Activated CD4-positive, alpha-beta T cell treated with anti-CD3 and anti-CD28 coated beads for 36 hours (primary cell): ENCODE data around the gene CPEB3. TPM values are rescaled to one million over a fixed set of nuclear protein-coding genes. Genes with fewer than 3 reads are reported as not detected.

ENCODE experiments used
- ATAC-seq: fragments of 200-7000 bp; cut with Tn5 transposase; one replicate; pipeline ENCODE4 v1.10.0; 2021; ENCODE audit warnings: mild to moderate bottlenecking, moderate library complexity
- CTCF ChIA-PET: fragments of 350-600 bp; sonication (Branson Sonifier 250); formaldehyde crosslinking; loops from one replicate; lab custom pipeline; 2021; ENCODE audit warnings: antibody characterized with exemption; lab: Charles Lee
- POLR2A ChIA-PET: fragments of 350-600 bp; sonication (Branson Sonifier 250); formaldehyde crosslinking; loops from one replicate; lab custom pipeline; 2021; ENCODE audit warnings: antibody characterized with exemption, inconsistent platforms; lab: Charles Lee
- DNase-seq: peaks from one replicate; pipeline ENCODE4 v3.0.0-alpha.2; 2020
- H3K27ac Mint-ChIP-seq: one replicate; pipeline ENCODE4 v1.8.0; 2021; ENCODE audit warnings: mixed read lengths
- H3K27me3 Mint-ChIP-seq: one replicate; pipeline ENCODE4 v1.8.0; 2021; ENCODE audit warnings: mixed read lengths
- H3K36me3 Mint-ChIP-seq: one replicate; pipeline ENCODE4 v1.8.0; 2021; ENCODE audit warnings: low read depth, mixed read lengths
- H3K4me1 Mint-ChIP-seq: one replicate; pipeline ENCODE4 v1.8.0; 2021; ENCODE audit warnings: mixed read lengths
- H3K4me3 Mint-ChIP-seq: one replicate; pipeline ENCODE4 v1.8.0; 2021; ENCODE audit warnings: mild to moderate bottlenecking, moderate library complexity, mixed read lengths
- H3K9me3 Mint-ChIP-seq: one replicate; pipeline ENCODE4 v1.8.0; 2021; ENCODE audit warnings: low read depth, mixed read lengths
- intact Hi-C, 2 experiments: fragments of 100-400 bp; cut with DNase I in 1 of 2; cut with micrococcal nuclease in 1 of 2; formaldehyde crosslinking; loops; one replicate each; pipeline versions ENCODE4 v1.14.2 to v1.15.1; 2022 to 2024; cut with DNase I, micrococcal nuclease
- total RNA-seq, 2 experiments: library from RNA; stranded (reverse); gene quantifications; one replicate each; pipeline ENCODE4 v1.2.3, GENCODE V29; 2021

CPEB3 gene
- total RNA-seq, 2 experiments from 2014 or later, result 1.4 to 1.8 TPM

- CTCF ChIA-PET, result interaction anchor here (0.7 kb wide), 1 partner anchor 219 kb away, joined by 7 read pairs; no protein-coding TSS in a partner anchor
- POLR2A ChIA-PET, result no interaction called here
- DNase-seq (no peak), ATAC-seq (no peak)
- H3K27ac Mint-ChIP-seq, result no peak overlapping the region
- peaks cover 9% of the 10 kb centered on the region for H3K4me1 Mint-ChIP-seq
- no peak overlapping the region for H3K4me3 Mint-ChIP-seq
- no peaks in the 10 kb centered on the region for H3K9me3 Mint-ChIP-seq
- intact Hi-C loops, result no loop called here
- H3K27me3 Mint-ChIP-seq, result no peaks in the 10 kb centered on the region
- peaks cover 2% of the 10 kb centered on the region for H3K36me3 Mint-ChIP-seq
Measured at GRCh38 chr10:92265687-92266258, 25.1 kb downstream of the CPEB3 start.

GRCh38 chr10:92264249-92264648 is 26.6 kb downstream of the CPEB3 start:
- ATAC-seq, result no peak
- H3K4me1 Mint-ChIP-seq, result peaks cover 9% of the 10 kb centered on the region
- no peak for DNase-seq
- H3K36me3 Mint-ChIP-seq, result peaks cover 2% of the 10 kb centered on the region
- no peak overlapping the region for H3K4me3 Mint-ChIP-seq
- no peak overlapping the region for H3K27ac Mint-ChIP-seq
- ChIA-PET CTCF (interaction anchor here (1.7 kb wide), 1 partner anchor 9 kb away, joined by 3 read pairs; no protein-coding TSS in a partner anchor), POLR2A (interaction anchor here (0.6 kb wide), 1 partner anchor 9 kb away, joined by 4 read pairs; no protein-coding TSS in a partner anchor)
- no peaks in the 10 kb centered on the region for H3K9me3 Mint-ChIP-seq
- no peaks in the 10 kb centered on the region for H3K27me3 Mint-ChIP-seq
- intact Hi-C loops, result no loop called here

- peaks cover 2% of the 10 kb centered on the region for H3K36me3 Mint-ChIP-seq
- DNase-seq, result no peak
- H3K4me1 Mint-ChIP-seq, result peaks cover 9% of the 10 kb centered on the region
- ChIA-PET CTCF (interaction anchor here (0.6 kb wide), 1 partner anchor 47 kb away, joined by 4 read pairs; no protein-coding TSS in a partner anchor), POLR2A (interaction anchor here (0.6 kb wide), 1 partner anchor 10 kb away, joined by 4 read pairs; no protein-coding TSS in a partner anchor)
- intact Hi-C loops, result no loop called here
- no peaks in the 10 kb centered on the region for H3K27me3 Mint-ChIP-seq
- no peak overlapping the region for H3K27ac Mint-ChIP-seq
- ATAC-seq, result no peak
- H3K9me3 Mint-ChIP-seq, result no peaks in the 10 kb centered on the region
- H3K4me3 Mint-ChIP-seq, result no peak overlapping the region
Measured at GRCh38 chr10:92263396-92263795, 27.5 kb downstream of the CPEB3 start.

GRCh38 chr10:92248566-92248965 is 42.3 kb downstream of the CPEB3 start:
- Mint-ChIP-seq H3K4me1 (peaks cover 4% of the 10 kb centered on the region), H3K9me3 (no peaks in the 10 kb centered on the region), H3K27me3 (no peaks in the 10 kb centered on the region), H3K4me3 (no peak overlapping the region), H3K27ac (no peak overlapping the region), H3K36me3 (no peaks in the 10 kb centered on the region)
- ATAC-seq, result no peak
- no peak for DNase-seq
- intact Hi-C loops, result no loop called here
- CTCF ChIA-PET, result no interaction called here
- POLR2A ChIA-PET, result no interaction called here

DNA sequence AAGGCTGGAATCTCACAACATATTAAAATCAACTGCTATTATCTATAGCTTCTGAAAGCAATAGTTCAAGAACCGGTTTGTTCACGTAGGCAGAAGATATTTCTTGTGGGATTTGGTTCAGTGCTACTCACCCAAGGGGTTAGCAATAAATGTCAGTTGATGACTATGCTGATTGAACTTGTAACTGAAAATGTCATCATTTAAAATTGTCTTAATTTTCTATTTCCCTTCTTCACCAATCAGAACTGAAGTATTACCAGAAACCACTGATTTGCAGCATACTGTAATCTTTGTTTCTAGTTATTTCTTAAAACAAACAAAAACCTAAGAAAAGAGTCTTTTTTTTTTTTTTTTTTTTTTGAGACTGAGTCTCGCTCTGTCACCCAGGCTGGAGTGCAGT is 46.1 kb downstream of the CPEB3 start:
- H3K36me3 Mint-ChIP-seq, result peaks cover under 1% of the 10 kb centered on the region
- H3K9me3 Mint-ChIP-seq, result no peaks in the 10 kb centered on the region
- no peak for ATAC-seq
- peaks cover 2% of the 10 kb centered on the region for H3K27me3 Mint-ChIP-seq
- POLR2A ChIA-PET, result no interaction called here
- no peak overlapping the region for H3K27ac Mint-ChIP-seq
- peaks cover 21% of the 10 kb centered on the region for H3K4me1 Mint-ChIP-seq
- intact Hi-C loops, result no loop called here
- DNase-seq, result no peak
- CTCF ChIA-PET, result no interaction called here
- H3K4me3 Mint-ChIP-seq, result no peak overlapping the region

GRCh38 chr10:92242910-92243671 is 47.8 kb downstream of the CPEB3 start:
- peak; percentile 62 for DNase-seq
- Mint-ChIP-seq H3K36me3 (peaks cover 10% of the 10 kb centered on the region), H3K9me3 (no peaks in the 10 kb centered on the region), H3K27ac (no peak overlapping the region), H3K4me1 (peaks cover 28% of the 10 kb centered on the region), H3K27me3 (peaks cover 10% of the 10 kb centered on the region), H3K4me3 (peak overlapping the region; percentile 62)
- POLR2A ChIA-PET, result interaction anchor here (0.7 kb wide), 1 partner anchor 318 kb away, joined by 3 read pairs; no protein-coding TSS in a partner anchor
- intact Hi-C loops, result no loop called here
- ATAC-seq, result peak; percentile 74
- CTCF ChIA-PET, result no interaction called here

- POLR2A ChIA-PET, result no interaction called here
- CTCF ChIA-PET, result interaction anchor here (0.6 kb wide), 2 partner anchors 49 to 131 kb away, joined by 3 to 6 read pairs; no protein-coding TSS in a partner anchor
- no peak for DNase-seq
- Mint-ChIP-seq H3K4me3 (no peak overlapping the region), H3K36me3 (peaks cover 10% of the 10 kb centered on the region), H3K27me3 (peaks cover 10% of the 10 kb centered on the region), H3K9me3 (no peaks in the 10 kb centered on the region), H3K4me1 (peaks cover 30% of the 10 kb centered on the region), H3K27ac (no peak overlapping the region)
- intact Hi-C loops, result no loop called here
- no peak for ATAC-seq
Measured at GRCh38 chr10:92242380-92242779, 48.5 kb downstream of the CPEB3 start.

DNA sequence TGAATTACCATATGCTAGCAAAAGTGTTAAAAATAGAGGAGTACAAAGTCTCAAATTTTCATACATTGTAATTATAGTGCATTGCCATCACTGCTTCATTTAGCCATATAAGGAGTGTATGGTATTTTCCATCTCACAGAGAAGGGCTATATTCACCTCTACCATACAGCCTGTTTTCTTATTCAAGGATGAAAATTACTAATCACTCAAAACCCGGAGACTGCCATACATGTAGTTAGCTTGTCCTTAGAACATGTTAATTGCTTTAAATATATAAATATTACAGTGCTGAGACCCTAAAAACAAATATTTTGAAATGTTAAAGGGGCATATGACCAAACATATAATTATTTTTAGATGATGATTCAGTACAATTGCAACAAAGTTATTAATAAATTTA is 49.4 kb downstream of the CPEB3 start:
- Mint-ChIP-seq H3K9me3 (no peaks in the 10 kb centered on the region), H3K27me3 (peaks cover 14% of the 10 kb centered on the region), H3K36me3 (peaks cover 10% of the 10 kb centered on the region), H3K4me1 (peaks cover 30% of the 10 kb centered on the region), H3K4me3 (peak overlapping the region; percentile 72), H3K27ac (no peak overlapping the region)
- ATAC-seq (no peak), DNase-seq (no peak)
- intact Hi-C loops, result loop anchor here (2.0 kb wide), 2 partner anchors 29 to 49 kb away; partner anchors contain the start of genes CPEB3 (in 2 of the 2) and MARCHF5 (in 2 of the 2)
- ChIA-PET POLR2A (no interaction called here), CTCF (interaction anchor here (0.6 kb wide), 2 partner anchors 50 to 132 kb away, joined by 3 to 6 read pairs; no protein-coding TSS in a partner anchor)

GRCh38 chr10:92241158-92241500 is 49.7 kb downstream of the CPEB3 start:
- Mint-ChIP-seq H3K9me3 (no peaks in the 10 kb centered on the region), H3K4me1 (peaks cover 30% of the 10 kb centered on the region), H3K27ac (no peak overlapping the region), H3K27me3 (peaks cover 14% of the 10 kb centered on the region), H3K4me3 (peak overlapping the region; percentile 72), H3K36me3 (peaks cover 10% of the 10 kb centered on the region)
- ATAC-seq, result no peak
- CTCF ChIA-PET, result interaction anchor here (0.6 to 0.7 kb wide), 2 partner anchors 20 to 943 kb away, joined by 3 read pairs; no protein-coding TSS in a partner anchor
- peak; percentile 19 for DNase-seq
- POLR2A ChIA-PET, result no interaction called here
- intact Hi-C loops, result loop anchor here (2.0 kb wide), 2 partner anchors 28 to 50 kb away; partner anchors contain the start of genes CPEB3 (in 2 of the 2) and MARCHF5 (in 2 of the 2)

DNA sequence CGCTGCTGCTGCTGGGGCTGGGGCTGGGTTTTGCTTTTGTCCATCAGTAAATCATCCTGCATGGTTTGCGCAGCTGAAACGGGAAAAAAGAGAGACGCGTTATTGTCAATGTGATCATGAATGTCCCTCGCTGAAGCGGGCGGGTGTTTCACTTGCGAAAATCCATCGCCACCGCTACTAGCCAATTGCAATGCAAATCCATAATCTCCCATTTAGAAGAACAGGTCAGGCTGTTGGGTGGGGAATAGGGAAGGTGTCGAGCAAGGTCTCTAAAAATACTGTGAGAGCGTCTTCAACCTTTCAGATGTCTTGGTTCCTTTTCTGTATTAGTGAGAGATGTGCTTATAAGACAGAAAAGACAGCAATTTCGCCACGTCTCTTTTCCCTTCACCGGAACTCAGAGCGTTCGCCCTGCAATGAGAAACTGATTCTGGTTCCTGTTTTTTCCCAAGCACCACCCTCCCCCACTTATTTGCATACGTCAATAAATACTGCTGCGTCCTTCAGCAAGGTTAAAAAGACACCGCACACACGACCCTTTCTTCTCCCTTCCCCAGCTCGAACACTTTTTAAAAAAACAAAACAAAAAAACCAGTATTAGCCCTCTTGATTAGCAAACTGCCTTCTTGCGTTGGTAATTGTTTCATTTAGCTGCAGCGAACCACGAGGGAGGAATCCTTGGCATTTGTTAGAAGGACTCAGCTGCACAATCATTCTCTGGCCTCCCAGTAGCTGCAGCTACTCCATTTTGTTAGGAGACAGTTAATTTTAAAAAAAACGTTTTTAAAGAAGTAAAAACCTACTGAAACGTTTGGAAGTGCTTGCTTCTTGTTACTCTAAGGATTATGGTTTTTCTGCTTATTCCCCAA is 50.4 kb downstream of the CPEB3 start:
- Mint-ChIP-seq H3K27ac (peak overlapping the region; percentile 2), H3K4me1 (peaks cover 30% of the 10 kb centered on the region), H3K27me3 (peaks cover 14% of the 10 kb centered on the region), H3K4me3 (peak overlapping the region; percentile 72), H3K9me3 (no peaks in the 10 kb centered on the region), H3K36me3 (peaks cover 10% of the 10 kb centered on the region)
- ChIA-PET CTCF (interaction anchor here (0.6 to 0.7 kb wide), 2 partner anchors 20 to 943 kb away, joined by 3 read pairs; no protein-coding TSS in a partner anchor), POLR2A (no interaction called here)
- DNase-seq, result peak; percentile 33
- intact Hi-C loops, result loop anchor here (2.0 kb wide), 2 partner anchors 28 to 50 kb away; partner anchors contain the start of genes CPEB3 (in 2 of the 2) and MARCHF5 (in 2 of the 2)
- peak; percentile 28 for ATAC-seq
